HG03097 (cell line): ENCODE results near the gene UBA7.

Experiments
- ATAC-seq: cut with Tn5 transposase; IDR thresholded peaks from one replicate; pipeline ENCODE4 v1.9.1; 2021; ENCODE audit not compliant: unreplicated experiment, low FRiP score

UBA7 gene

DNA sequence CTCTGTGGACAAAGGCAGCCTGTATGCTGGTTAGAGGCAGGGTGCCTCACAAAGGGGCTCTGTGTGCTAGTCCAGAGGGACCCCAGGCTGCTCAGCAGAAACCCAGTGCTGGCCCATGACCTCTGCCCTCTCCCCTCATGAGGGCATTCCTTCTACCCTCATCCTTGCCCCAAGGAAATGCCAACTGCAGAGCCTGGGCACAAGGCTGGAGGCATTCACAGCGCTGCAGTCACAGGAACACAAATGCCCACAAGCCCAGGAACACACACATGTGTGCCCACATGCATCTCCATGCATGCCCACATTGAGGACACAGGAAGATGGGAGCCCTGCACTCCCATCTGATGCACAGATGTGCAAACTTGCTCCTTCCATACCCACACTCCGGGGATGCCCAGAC lies 6.9 kb downstream of the UBA7 start:
- no peak for ATAC-seq

DNA sequence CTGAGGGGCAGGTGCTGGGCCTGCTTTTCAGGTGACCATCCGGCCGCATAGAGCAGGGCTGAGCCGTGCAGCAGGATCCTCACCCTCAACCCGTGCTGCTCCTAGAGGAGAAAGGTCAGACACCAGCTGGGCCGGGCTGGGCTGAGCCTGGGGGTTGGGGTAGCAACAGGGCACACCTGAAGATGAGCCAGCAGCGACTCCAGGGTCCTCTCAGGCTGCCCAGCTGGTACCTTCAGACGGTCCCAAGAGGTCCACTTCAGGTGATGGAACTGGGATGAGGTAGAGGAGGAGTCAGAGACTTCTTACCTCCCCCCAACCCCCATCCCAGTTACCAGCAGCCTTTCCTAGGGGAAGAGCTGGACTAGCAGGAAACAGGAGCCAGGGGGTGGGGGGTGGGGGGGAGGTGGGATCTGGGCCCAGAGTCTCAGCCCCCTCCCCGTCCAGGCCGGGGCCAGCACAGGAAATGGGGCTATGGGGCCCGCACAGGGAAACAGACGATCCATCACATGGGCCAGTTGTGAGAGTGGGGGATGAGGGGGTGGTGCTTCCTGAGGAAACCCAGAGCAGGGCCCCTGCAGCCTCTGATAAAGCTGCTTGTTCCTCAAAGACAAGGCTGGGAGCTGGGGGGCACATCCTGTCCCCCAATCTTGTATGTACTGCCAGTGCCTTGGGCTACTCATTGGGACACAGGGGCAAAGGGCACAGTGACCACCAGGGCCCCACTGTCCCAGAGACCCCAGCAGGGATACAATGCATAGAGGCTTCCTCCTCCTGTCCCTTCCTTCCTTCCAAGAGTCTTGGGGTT lies 7.7 kb downstream of the UBA7 start:
- ATAC-seq: no peak

DNA sequence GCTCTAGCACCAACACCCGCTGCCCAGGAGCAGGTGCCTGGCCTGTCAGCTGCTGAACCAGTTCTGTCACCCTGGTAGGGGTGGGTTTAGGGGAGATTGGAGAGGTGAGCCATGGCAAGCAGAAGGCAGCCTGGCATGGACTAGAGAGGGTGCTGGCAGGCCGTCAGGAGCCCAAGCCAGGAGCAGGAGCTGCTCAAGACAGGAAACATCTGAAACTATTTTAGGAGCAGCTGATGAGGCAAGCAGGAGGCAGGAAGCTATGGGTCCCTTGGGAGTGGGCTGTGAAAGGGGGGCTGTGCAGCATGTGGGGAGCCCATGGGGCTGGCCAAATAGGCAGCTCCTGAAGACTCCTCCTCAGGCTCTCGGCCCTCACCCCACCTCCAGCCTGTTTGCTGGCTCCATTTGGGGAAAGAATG lies 8.4 kb downstream of the UBA7 start:
- ATAC-seq: no peak

DNA sequence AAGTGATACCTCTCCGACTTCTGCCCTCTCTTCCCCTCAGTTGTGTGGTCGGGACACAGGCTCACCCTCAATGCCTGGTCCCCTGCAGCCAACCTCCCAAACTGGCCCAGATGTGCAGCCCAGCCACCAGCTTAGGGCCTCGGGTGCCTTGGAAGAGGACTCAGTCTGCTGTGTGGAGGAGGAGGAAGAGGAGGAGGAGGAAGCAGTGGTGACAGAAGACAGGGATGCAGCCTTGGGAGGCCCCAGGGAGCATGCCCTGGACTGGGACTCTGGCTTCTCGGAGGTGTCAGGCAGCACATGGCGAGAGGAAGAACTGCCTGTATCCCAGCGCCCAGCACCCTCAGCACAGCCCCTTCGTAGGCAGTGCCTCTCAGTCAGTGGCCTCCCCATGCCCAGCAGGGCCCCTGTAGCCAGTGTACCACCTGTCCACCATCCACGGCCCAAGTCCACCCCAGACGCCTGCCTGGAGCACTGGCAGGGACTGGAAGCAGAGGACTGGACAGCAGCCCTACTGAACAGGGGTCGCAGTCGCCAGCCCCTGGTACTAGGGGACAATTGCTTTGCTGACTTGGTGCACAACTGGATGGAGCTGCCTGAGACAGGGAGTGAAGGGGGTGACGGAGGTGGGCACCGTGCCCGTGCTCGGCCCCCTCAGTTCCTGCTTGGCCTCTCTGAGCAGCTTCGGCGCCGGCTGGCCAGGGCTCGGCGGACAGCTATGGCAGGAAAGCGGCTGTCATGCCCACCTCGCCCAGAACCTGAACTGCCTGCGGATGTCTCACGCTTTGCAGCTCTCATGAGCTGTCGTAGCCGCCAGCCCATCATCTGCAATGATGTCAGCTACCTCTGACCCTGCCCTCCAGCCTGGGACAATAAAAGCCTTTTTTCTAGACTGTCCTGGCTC lies 9.4 kb downstream of the UBA7 start:
- no peak for ATAC-seq

DNA sequence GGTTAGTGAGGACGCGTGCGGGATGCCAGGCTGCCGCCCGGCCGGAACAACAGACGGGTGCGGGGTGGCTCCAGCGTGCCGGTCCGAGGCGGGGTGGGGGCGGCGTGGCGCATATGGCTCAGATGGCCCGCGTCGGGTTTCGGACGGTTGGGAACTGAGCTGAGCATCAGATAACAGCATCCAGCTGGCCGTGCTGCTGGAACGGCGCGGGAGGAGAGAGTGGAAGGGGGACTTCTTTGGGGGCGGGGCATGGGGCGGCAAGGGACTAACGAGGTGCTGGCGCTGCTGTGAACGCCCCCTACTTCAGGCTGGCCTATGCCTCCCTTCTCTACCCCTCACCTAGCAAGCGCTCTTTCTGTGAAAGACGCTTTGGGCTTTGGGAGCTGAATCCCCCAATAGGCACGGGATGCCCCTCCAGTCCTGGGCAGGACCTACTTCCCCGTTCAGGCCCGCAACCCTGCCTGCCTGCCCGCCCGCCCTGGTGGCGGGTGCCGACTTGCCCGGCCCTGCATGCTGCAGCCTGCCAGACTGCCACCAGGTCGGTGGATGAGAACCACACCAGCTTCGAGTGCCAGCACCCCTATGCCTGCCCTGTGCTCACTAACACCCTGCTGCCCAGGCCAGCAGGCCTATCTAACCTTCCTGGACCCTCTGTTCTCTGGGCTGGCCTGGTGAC lies 10.2 kb downstream of the UBA7 start:
- no peak for ATAC-seq

DNA sequence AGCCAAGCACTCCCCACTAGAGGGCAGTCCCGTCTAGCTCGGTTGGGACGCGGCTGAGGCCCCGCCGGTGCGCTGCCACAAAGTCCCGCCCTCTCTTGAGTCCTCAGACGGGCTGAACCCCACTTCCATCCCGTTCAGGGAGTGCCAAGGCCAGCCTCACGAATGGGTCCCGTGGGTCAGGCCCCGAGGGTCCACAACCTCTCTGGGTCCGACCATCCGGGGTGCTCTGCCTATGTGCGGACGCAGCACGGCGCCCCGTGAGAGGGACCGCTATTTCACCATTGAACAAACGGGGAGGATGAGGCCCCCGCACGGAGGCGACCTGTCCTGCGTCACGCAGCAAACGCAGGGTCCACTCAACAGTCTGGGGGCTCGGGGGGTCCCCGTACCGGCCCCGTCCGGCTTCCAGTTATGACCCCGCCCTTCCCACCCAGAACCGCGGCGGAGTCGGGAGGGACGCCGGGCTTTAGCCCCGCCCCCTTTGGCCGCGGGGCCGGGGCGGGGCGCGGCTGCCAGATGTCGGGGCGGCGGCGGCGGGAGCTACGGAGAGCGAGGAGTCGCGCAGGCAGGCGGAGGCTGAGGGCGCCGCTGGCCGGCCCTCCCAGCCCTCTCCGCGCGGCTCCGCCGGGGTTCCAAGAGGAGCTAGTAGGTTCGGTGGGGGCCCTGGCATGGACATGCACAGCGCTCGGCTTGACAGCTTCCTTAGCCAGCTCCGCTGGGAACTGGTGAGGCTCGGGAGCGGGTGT lies 10.9 kb downstream of the UBA7 start, which contains the start of gene INKA1:
Gene INKA1 (plus strand): TSS at position 543 of the 746 bp plus-strand sequence. CDS start 132 bp downstream, at position 675.
- peak; percentile 46 for ATAC-seq

DNA sequence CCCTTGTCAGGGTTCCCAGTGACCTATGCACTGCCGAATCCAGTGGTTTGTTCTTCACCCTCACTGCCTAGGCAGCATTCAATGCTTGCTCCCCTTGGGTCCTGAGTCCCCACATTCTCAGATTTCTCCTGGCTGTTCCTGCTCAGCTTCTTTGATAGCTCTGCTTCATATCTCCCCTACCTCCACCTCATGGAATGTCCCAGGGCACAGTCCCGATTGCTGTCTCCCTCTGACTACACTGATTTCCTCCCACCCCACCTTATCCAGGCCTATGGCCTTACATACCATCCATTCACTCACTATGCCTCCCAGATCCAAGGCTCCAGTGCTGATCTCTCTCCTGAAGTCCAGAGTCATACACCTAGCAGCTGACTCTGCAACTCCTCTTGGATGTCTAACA lies 12.6 kb downstream of the UBA7 start:
- ATAC-seq: no peak

DNA sequence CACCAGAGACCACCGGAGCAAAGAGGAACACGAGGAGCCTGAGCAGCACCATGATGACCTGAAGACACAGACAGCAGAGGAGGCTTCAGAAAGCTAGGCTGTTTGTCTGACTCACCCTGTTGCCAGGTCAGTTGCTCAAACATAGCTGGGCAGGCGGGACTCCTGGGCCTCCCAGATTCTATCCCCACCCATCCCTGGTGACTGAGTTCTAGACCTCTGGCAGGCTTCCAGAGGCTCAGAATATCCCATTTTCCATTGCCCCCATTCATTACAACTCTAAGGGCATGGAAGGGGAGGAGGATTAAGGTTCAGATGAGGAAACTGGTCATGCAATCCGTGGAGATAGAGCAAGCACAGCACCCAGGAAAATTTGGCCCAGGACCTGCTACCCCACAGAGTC lies 14.0 kb downstream of the UBA7 start, which contains the start of gene CDHR4:
Gene CDHR4 (minus strand): TSS at position 113 of the 400 bp plus-strand sequence. CDS start 61 bp downstream, at position 52.
- ATAC-seq: no peak

DNA sequence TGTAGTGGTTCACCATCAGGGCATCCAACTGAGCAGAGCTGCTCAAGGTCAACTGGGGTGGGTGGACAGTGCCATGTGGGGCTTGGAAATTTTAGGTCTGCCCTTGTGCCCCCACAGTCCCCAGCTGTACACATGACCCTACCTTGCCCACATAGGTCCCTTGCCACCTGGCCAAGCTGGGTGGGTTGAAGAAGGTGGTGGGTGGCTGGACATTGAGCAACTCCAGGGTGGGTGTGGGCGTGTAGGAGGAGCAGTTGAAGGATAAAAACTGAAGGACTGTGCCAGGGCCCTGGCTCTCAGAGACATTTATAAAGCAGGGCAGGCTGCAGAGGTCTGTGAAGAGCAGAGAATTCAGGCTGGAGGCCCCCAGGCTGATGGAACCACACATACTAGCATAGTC lies 14.6 kb downstream of the UBA7 start:
- no peak for ATAC-seq

DNA sequence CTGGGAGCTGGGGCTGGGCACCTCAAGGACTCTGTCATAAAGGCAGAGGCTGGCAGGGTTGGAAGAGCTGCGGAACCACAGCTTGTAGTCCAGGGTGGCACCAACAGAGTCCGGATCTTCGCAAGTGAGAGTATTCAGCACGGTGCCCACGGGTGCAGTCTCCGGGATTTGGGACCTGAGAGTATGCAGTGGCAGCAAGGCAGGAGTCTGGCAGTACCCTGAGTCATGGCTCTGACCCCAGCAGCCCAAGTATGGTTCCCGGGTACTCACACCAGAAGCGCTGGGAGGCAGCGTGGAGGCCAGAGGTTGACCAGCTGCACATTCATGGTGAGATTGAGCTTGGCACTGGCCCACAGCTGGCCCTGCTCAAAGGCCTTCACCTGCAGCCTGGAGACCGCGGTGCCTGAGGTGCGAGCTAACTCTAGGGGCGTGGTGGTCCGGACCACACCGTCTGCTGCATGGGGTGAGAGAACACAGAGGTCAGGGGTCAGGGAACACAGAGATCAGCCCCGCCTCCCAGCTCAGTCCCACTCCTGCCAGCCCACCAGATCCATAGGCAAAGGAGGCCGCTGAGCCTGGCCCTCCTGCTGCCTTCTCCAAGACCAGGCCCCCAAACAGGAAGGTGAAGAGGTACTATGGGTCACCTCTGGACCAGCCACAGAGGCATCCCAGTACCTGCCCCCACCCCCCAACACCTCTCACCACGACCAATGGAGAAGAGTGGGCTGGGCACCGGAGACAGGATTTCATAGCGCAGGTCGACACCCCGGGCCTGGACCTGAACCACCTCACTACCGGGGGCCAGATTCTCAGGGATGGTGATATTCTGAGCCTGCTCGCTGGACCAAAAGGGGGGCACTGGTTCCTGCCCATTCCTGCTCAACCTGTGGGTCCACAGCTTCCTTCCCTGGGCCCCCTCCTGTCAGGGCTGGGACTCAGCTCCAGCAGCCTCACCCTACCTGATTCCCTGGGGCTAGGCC lies 18.5 kb downstream of the UBA7 start:
- no peak for ATAC-seq

DNA sequence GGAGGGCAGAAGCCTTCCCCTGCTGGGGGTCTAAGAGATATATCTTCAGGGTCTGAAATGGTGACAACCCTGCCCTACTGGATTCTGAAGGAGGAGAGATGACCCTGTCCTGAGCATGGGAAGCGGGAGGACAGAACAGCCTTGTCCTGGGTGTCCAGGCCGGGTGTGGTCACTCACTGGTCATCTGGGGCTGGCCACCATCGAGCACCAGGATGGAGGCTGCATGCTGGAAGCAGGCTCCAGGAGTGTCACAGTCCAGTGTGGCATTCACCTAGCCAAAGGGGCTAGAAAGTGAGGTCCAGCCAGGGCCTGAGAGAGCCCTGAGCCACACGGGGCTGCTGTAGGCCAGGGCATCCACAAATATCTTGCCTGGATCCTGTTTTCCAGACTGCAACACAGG lies 19.3 kb downstream of the UBA7 start:
- no peak for ATAC-seq

DNA sequence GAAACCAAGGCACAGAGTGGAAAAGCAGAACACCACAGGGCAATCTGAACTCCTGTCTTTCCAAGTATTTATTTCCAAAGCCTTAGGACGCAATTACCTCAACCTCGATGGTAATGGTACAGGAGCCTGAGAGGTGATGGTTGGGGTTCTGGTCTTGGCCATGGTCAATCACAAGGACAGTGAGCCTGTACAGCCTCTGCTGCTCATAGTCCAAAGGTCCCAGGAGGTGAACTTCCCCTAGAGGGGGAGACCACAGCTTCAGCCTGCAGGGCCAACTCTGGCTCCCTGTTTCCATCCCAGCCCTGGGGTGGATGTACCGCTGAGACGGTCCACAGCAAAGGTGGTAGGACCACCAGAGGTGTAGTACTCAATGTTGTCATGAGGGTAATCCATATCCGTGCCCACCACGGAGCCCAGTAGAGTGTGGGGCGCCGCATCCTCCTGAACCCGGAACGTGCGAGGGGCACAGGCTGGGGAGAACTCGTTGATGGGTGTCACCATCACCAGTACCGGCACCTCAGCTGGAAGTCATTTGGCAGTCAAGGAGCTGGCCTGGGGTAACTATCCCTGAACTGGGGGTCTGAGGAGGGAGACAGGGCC lies 20.2 kb downstream of the UBA7 start:
- ATAC-seq: no peak

DNA sequence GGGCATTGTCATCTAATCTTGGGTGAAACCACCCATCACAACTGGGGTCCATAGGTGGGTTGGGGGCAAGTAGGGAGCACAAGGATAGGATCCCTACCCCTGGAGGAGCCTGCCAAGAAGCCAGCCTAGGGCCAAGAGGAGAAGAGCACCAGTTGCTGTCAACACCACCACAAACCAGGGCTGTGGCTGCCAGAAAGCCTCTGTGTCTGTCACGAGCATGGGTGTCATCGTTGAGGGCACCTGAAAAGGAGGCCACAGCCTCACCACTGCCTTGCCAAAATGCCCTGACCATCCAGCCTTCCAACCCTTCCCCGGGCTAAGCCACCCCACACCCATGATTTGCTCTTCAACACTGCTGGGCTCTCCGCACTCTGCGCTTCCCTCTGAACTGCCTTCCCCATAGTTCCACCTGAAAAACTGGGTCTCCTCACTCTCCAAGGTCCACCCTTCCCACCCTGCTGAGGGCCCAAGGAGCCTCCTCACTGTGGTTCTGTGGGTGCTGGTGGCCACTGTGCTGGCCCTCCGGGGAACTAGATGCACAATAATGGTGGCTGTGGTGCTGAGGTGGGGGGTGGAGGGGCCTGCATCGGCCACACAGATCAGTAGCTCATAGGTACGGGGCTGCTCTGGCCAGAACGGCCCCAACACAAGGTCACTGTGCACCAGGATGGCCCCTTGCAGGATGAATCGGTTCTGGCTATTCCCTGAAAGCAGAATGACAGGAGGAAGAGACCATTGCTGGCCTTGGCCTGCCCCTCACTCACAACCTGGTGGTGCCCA lies 21.2 kb downstream of the UBA7 start:
- no peak for ATAC-seq

DNA sequence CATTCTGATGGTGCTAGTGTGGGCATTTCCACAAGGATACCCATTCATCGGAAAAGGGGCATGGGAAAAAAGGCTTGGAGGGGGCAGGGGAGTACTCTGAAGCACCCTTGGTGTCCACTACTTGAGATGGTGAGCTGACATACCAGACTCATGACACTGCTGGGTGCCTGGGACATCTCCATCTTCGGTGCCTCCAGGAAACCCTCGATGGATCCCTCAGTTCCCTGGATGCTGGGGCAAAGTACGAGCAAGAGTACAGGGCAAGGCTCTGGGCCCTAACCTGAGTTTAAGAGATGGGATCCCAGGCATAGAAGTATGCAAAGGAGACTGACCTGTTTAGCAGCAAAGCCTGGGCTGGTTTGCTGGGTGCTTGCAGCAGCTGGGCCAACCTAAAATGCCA lies 22.2 kb downstream of the UBA7 start:
- ATAC-seq: no peak

DNA sequence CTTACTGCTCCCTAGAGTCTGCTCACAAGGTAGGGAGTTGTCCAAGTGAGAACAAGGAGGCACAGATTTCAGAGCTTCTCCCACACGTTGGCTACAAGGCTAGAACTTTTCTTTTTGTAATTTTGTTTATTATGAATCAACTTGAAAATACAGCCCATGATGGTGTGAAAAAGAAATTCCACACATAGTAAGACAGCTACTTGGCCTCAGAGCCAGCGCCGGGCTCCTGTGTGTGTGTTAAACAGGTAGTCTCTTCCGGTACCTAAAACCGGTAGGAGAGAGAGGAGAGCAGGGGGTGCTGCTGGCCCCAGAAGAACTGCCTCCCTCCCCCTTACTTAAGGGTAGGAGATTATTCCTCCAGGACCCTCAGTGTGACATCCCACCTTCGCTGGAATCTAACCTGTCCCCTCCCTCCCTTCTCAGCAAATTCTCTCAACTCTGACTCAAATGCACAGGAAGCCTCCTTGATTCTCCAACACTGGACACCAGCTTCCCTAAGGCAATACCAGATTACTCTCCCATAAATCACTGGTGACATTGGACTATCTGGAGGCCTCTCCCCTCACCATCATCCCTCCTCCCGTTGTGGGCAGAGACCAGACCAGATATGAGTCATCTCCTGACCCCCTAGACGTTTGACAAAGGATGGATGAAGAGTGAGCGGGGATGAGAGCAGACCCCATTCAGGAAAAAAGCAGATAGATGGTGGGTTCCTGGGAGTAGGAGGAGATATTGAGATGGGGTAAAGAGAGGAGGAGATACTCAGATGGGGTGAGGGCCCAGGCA lies 22.9 kb downstream of the UBA7 start:
- ATAC-seq: no peak

DNA sequence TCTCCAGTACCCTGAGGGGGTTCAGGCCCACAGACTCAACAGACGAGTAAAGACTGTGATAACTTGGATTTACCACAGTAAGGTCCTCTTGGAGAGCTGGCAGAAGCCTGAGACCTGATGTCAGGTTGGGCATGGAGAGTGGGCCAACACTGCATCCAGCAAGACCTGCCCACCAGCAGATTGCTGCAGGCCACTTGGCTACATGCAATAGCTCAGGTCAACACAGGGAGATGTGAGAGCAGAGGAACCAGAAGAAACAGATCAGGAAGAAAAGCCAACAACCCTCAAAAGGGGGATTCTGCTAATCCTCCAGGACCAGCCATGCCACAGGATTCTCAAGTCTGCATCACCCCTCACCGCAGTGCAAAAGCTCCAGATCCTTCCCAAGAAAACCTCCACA lies 25.7 kb downstream of the UBA7 start:
- ATAC-seq: no peak

DNA sequence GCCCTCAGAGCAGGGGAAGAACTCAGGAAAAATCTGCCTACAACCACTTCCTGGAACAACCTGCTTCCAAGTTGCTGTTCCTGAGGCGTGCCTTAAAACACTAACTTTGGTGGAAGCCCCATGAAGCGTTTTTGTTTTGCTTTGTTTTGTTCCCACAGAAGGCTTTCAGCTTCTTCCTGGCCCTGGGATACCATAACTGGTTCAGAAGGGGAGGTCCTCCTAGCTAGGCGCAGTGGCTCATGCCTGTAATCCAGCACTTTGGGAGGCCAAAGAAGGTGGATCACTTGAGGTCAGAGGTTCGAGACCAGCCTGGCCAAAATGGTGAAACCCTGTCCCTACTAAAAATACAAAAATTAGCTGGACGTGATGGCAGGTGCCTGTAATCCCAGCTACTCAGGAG lies 26.2 kb downstream of the UBA7 start:
- ATAC-seq: no peak
